Endothelial cell of umbilical vein (primary cell): ENCODE measurements around the gene SELENOO. TPM values are rescaled to one million over a fixed set of nuclear protein-coding genes. Genes with fewer than 3 reads are reported as not detected.

Experiments
- BruUV-seq: library from RNA; stranded (reverse); fragments of 400-500 nt; replicated peaks from 2 replicates; lab custom pipeline; 2021; lab: Mats Ljungman, UMichigan
- CTCF ChIA-PET: fragments of 300-600, 350-600 bp; sonication (Branson Sonifier 250); formaldehyde crosslinking; loops from one replicate; lab custom pipeline; 2021; ENCODE audit warnings: antibody characterized with exemption, inconsistent platforms; lab: Charles Lee
- POLR2A ChIA-PET: fragments of 300-600, 350-600 bp; sonication (Branson Sonifier 250); formaldehyde crosslinking; loops from one replicate; lab custom pipeline; 2021; ENCODE audit warnings: antibody characterized with exemption, inconsistent platforms; lab: Charles Lee
- DNase-seq: peaks from one replicate; pipeline ENCODE4 v3.0.0-alpha.2; 2011; ENCODE audit warnings: low read depth, low spot score
- FAIRE-seq: peaks from 2 replicates; lab custom pipeline; 2011; peaks lifted over from hg19 to GRCh38; lab: Jason Lieb, UNC
- H2AFZ ChIP-seq: 2 replicates; pipeline ENCODE4 v1.6.0; 2012; ENCODE audit warnings: low read depth, low read length, control low read depth, inconsistent platforms
- H3K27ac ChIP-seq: 2 replicates; pipeline ENCODE4 v1.5.1; 2011; ENCODE audit warnings: low read depth, mild to moderate bottlenecking, control low read depth, low read length, moderate library complexity; ENCODE audit not compliant: insufficient read depth
- H3K27me3 ChIP-seq, 2 experiments: 2 replicates each; pipeline versions ENCODE4 v1.6.0 to v1.6.1; 2011; ENCODE audit warnings: low read length in 2 of 2, mixed read lengths in 1 of 2; ENCODE audit not compliant: control insufficient read depth in 2 of 2, insufficient read depth in 2 of 2
- H3K36me3 ChIP-seq, 2 experiments: 2 replicates in 1 of 2; 3 replicates in 1 of 2; pipeline ENCODE4 v1.5.1; 2011; ENCODE audit warnings: low read length in 2 of 2, mild to moderate bottlenecking in 1 of 2, moderate library complexity in 1 of 2; ENCODE audit not compliant: control insufficient read depth in 2 of 2, insufficient read depth in 2 of 2; ENCODE audit errors: extremely low read depth in 1 of 2
- H3K4me1 ChIP-seq: 3 replicates; pipeline ENCODE4 v1.5.1; 2011; ENCODE audit warnings: mild to moderate bottlenecking, low read length; ENCODE audit not compliant: control insufficient read depth, insufficient read depth; ENCODE audit errors: extremely low read depth
- H3K4me2 ChIP-seq: 2 replicates; pipeline ENCODE4 v1.6.1; 2011; ENCODE audit warnings: low read length, control low read depth, mixed read lengths; ENCODE audit not compliant: insufficient read depth
- H3K4me3 ChIP-seq, 3 experiments: fragments of 200-600 bp in 1 of 3; sonication (generic), shearing (Covaris generic) in 1 of 3; replicated peaks in 1 of 3; 2 replicates each; pipeline ENCODE4 v1.5.1; 2011 to 2016; ENCODE audit warnings: control low read depth in 3 of 3, low read length in 3 of 3, mild to moderate bottlenecking in 2 of 3, inconsistent platforms in 1 of 3, low read depth in 1 of 3, moderate library complexity in 1 of 3; ENCODE audit not compliant: insufficient read depth in 1 of 3
- H3K79me2 ChIP-seq: 2 replicates; pipeline ENCODE4 v1.6.0; 2012; ENCODE audit warnings: low read length, inconsistent platforms; ENCODE audit not compliant: control insufficient read depth, insufficient read depth
- H3K9ac ChIP-seq: replicated peaks from 2 replicates; pipeline ENCODE3; 2011; ENCODE audit warnings: low read length, control low read depth; ENCODE audit not compliant: insufficient read depth; ENCODE audit errors: extremely low read depth
- H3K9me1 ChIP-seq: replicated peaks from 3 replicates; pipeline ENCODE4 v1.6.0; 2011; ENCODE audit warnings: mild to moderate bottlenecking, low read length; ENCODE audit not compliant: control insufficient read depth, insufficient read depth; ENCODE audit errors: extremely low read depth
- H3K9me3 ChIP-seq: replicated peaks from 2 replicates; pipeline ENCODE4 v1.5.1; 2012; ENCODE audit warnings: low read length, inconsistent platforms; ENCODE audit not compliant: control insufficient read depth, insufficient read depth
- H4K20me1 ChIP-seq: replicated peaks from 2 replicates; pipeline ENCODE3; 2011; ENCODE audit warnings: mild to moderate bottlenecking, low read length; ENCODE audit not compliant: control insufficient read depth, insufficient read depth; ENCODE audit errors: extremely low read depth
- CTCF ChIP-seq, 2 donors: IDR thresholded peaks; 1 replicate in 1 of 2; 2 replicates in 1 of 2; pipeline ENCODE4 v1.5.1; 2011; ENCODE audit warnings: low read length in 2 of 2, mild to moderate bottlenecking in 2 of 2, moderate library complexity in 2 of 2, control low read depth in 1 of 2, inconsistent platforms in 1 of 2, low read depth in 1 of 2; ENCODE audit not compliant: insufficient read depth in 1 of 2; ENCODE audit errors: extremely low read depth in 1 of 2
- EZH2 ChIP-seq: IDR thresholded peaks from 2 replicates; pipeline ENCODE4 v1.6.1; 2012; ENCODE audit warnings: borderline replicate concordance, low read depth, mild to moderate bottlenecking, moderate library complexity, low read length, inconsistent platforms; ENCODE audit not compliant: severe bottlenecking
- FOS ChIP-seq: IDR thresholded peaks from 2 replicates; pipeline ENCODE4 v1.6.1; 2011; ENCODE audit warnings: mild to moderate bottlenecking, low read length, moderate library complexity, borderline replicate concordance; ENCODE audit not compliant: insufficient read depth
- GATA2 ChIP-seq: IDR thresholded peaks from 2 replicates; pipeline ENCODE4 v1.7.0; 2011; ENCODE audit warnings: low read depth, mild to moderate bottlenecking, moderate library complexity, mixed read lengths, low read length; ENCODE audit not compliant: insufficient read length, insufficient read depth
- JUN ChIP-seq: IDR thresholded peaks from 2 replicates; pipeline ENCODE4 v1.6.1; 2011; ENCODE audit warnings: borderline replicate concordance, low read depth; ENCODE audit not compliant: insufficient read length, insufficient read depth
- POLR2AphosphoS5 ChIP-seq: IDR thresholded peaks from 2 replicates; pipeline ENCODE4 v1.6.1; 2012; ENCODE audit warnings: low read depth, mild to moderate bottlenecking, control low read depth, low read length, moderate library complexity; ENCODE audit not compliant: insufficient read depth
- dilution Hi-C: fragments of 300-500 bp; cut with MboI; formaldehyde crosslinking; loops from one replicate; pipeline ENCODE4 v1.15.0; 2019; ENCODE audit warnings: low sequenced_read_pairs; ENCODE audit not compliant: extremely low pct_ligation_motif_present
- intact Hi-C: fragments of 100-400 bp; cut with micrococcal nuclease; formaldehyde crosslinking; loops from one replicate; pipeline ENCODE4 v1.10.0; 2022
- polyA plus RNA-seq, 4 experiments: library from polyadenylated mRNA; depleted of rRNA in 3 of 4; stranded (reverse) in 3 of 4; unstranded in 1 of 4; fragments of >200 nt; gene quantifications; 2 replicates each; pipeline versions ENCODE4 v1.2.1 to v1.2.3, GENCODE V29; 2011 to 2012; ENCODE audit warnings: missing spikeins in 1 of 4
- total RNA-seq: library from RNA; stranded (reverse); gene quantifications from 2 replicates; pipeline ENCODE4 v1.2.3, GENCODE V29; 2021

SELENOO gene
- total and polyA plus RNA-seq, 2 donors (not counting 3 experiments of a cell fraction or from before 2014, with no cell fraction given) = 24.1 to 37.5 TPM

GRCh38 chr22:50257451-50258360, 56.9 kb downstream of the SELENOO start:
- H4K20me1 ChIP-seq = no peaks in the 10 kb centered on the region
- intact Hi-C loops (no loop called here), dilution Hi-C loops (no loop called here)
- no peak overlapping the region for H3K9ac ChIP-seq
- H3K4me1 ChIP-seq = peaks cover 11% of the 10 kb centered on the region
- CTCF ChIA-PET = no interaction called here
- no peaks in the 10 kb centered on the region for H3K9me1 ChIP-seq
- H3K4me2 ChIP-seq = no peak overlapping the region
- no peak for TF ChIP-seq POLR2AphosphoS5
- no peak for TF ChIP-seq CTCF (IDR thresholded peaks at IDR 0.05; ENCODE audit: extremely low read depth in 1 of 2, insufficient read depth in 1 of 2, low read depth in 1 of 2, low read length in 2 of 2)
- no peak for TF ChIP-seq GATA2
- no peak for TF ChIP-seq FOS
- TF ChIP-seq JUN = no peak
- no peak for TF ChIP-seq EZH2
- DNase-seq = no peak
- H3K36me3 ChIP-seq = peaks cover 0 to 36% of the 10 kb centered on the region in 2 experiments
- no peak overlapping the region for H3K27ac ChIP-seq
- H2AFZ ChIP-seq = no peak overlapping the region
- no peaks in the 10 kb centered on the region for H3K9me3 ChIP-seq
- FAIRE-seq = no peak
- no peak overlapping the region for H3K4me3 ChIP-seq
- H3K79me2 ChIP-seq = peaks cover 22% of the 10 kb centered on the region
- BruUV-seq = no TSS peak
- POLR2A ChIA-PET = no interaction called here
- no peaks in the 10 kb centered on the region for H3K27me3 ChIP-seq
